ENCODE data around the gene EFS.

DNA sequence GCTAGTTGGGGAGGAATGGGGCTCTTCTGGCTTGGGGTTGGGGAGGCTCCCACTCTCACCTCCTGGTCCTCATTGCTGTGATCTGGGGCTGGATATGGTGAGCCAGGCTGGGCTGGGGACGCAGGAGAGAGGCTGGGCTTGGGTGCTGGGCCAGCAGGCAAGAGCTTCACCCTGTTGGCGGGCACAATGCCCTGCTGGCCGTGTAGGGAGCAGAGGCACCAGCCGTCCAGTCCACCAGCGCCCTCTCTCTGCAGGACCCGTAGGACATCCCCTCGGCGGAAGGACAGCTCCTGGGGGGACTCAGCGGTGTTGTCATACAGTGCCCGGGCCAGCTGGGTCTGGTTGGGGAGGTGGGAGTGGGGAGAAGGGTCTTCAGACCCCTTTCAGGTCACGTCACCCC, 4.5 kb downstream of the EFS start:
- TF ChIP-seq, protein P1, sequence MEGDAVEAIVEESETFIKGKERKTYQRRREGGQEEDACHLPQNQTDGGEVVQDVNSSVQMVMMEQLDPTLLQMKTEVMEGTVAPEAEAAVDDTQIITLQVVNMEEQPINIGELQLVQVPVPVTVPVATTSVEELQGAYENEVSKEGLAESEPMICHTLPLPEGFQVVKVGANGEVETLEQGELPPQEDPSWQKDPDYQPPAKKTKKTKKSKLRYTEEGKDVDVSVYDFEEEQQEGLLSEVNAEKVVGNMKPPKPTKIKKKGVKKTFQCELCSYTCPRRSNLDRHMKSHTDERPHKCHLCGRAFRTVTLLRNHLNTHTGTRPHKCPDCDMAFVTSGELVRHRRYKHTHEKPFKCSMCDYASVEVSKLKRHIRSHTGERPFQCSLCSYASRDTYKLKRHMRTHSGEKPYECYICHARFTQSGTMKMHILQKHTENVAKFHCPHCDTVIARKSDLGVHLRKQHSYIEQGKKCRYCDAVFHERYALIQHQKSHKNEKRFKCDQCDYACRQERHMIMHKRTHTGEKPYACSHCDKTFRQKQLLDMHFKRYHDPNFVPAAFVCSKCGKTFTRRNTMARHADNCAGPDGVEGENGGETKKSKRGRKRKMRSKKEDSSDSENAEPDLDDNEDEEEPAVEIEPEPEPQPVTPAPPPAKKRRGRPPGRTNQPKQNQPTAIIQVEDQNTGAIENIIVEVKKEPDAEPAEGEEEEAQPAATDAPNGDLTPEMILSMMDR (IDR thresholded peaks at IDR 0.05), result no peak
- TF ChIP-seq POLR2A (IDR thresholded peaks at IDR 0.05), result no peak

Measured in vagina (tissue), 2 donors.